Stimulated activated CD4-positive, alpha-beta T cell treated with anti-CD3 and anti-CD28 coated beads, TNF-alpha, amount 100 ng/mL, for 1 hour (primary cell): ENCODE data around the gene SCYGR1.
"Not testable (repeated sequence)": the region's sequence is repeated elsewhere in the genome, so short reads cannot be mapped to it uniquely, and the experiment has no call there.

ENCODE experiments used
- DNase-seq, 3 donors: peaks; one replicate each; pipeline ENCODE4 v3.0.0-alpha.2; 2020; ENCODE audit warnings: low read depth in 3 of 3, low spot score in 1 of 3

SCYGR1 gene

GRCh38 chr2:227374158-227374557, 13.6 kb downstream of the SCYGR1 start:
- no peak for DNase-seq

DNA sequence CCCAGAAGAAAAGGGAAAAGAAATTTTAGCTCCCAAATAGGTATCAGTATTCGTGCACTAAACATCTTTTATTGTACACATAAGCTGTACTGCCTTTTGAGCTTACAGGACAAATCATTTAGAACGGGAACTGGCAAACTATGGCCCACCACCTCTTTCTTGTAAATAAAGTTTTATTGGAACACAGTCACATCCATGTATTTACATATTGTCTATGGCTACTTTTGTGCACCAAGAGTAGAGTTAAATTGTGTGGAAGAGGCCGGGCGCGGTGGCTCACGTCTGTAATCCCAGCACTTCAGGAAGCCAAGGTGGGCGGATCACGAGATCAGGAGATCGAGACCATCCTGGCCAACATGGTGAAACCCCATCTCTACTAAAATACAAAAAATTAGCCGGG, 14.4 kb downstream of the SCYGR1 start:
- no peak for DNase-seq

GRCh38 chr2:227370791-227371312, 16.9 kb downstream of the SCYGR1 start:
- no peak for DNase-seq

DNA sequence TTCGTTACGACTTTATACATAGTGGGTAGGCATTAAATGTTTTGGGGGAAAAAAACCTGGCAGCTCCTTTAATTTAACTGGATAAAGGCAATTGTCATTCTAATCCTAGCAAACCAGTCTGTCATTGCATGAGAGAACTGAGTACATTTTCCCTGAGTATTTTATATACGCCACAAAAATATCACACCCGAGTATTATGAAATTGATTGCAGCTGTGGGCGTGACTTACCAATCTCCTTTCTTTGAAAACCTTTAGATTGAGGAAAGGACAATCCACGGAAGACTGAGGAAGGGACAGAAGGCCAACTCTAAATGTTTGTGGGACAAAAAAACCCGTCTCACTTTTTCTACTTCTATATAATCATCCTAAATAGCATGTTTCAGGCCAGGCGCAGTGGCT, 17.7 kb downstream of the SCYGR1 start:
- DNase-seq: no peak

GRCh38 chr2:227368574-227368973, 19.2 kb downstream of the SCYGR1 start:
- no peak for DNase-seq

- DNase-seq: no peak
Measured at GRCh38 chr2:227367427-227367795, 20.3 kb downstream of the SCYGR1 start.

DNA sequence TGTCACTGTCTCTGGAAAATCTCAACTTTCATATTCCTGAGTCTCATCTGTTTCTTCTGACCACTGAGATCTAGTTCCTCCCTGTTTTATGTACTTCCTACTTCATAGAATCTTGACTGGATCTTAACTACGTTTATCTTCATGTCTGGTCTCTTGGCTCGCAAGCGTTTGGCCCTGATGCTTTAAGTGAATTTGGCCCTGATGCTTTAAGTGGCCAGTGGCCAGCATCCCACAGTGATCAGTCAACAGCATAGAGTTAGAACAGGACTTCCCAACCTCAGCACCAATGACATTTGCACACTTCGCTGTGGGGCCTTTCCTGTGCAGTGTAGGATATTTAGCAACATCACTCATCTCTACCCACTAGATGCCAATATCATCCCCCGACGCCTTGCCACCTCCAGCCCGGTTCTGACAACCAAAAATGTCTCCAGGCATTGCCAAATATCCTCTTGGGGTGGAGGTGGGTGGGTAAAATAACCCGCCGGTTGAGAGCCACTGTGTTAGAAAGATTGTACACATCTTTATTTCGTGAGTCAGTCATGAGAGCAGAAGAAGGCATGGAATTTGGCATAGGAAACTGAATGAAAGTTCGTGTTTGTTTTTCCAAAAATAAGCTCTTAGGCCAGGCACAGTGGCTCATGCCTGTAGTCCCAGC, 20.9 kb downstream of the SCYGR1 start:
- DNase-seq: no peak

- no peak for DNase-seq
Measured at GRCh38 chr2:227365833-227366232, 21.9 kb downstream of the SCYGR1 start.

DNA sequence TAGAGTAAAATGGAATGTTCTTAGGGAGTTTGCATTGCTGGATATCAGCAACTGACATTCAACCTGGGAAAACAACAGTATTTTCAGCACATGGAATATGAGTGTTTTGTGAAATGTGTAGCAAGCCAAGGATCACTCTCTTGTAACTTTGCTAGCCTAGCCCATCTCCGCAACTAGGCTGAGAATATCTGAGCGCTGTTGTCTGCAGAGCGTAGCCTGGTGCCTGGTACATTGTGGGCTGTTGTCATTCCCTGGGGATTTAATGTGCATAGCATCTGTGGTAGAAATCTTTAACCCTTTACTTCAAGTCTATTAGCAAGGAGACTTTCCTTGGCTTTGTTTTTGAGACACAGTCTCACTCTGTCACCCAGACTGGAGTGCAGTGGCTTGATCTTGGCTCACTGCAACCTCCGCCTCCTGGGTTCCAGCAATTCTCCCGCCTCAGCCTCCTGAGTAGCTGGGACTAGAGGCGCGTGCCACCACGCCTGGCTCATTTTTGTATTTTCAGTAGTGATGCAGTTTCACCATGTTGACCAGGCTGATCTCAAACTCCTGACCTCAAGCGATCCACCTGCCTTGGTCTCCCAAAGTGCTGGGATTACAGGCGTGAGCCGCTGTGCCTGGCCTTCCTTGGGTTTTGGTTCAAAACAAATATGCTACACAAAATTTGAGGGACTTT, 23.0 kb downstream of the SCYGR1 start:
- not testable (repeated sequence) for DNase-seq

- DNase-seq: no peak
Measured at GRCh38 chr2:227363756-227364155, 24.0 kb downstream of the SCYGR1 start.

DNA sequence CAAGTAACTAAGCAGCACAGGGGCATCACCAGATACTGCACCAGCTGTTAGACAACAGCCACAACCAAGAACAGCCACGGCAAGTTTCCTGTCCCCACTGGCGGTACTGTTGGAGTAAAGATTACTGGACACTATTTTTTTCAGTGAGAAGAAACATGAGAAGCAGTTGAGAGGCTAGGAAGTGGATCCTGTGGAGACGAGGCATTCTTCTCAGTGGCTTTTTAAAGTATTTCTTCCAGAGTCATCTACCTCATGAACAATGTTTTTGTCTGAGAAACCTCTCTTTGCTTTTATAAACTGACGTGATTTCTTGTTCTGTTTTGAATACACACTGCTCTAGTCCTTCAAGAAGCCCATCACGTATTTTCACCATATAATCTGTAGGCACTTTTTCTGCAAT, 27.4 kb downstream of the SCYGR1 start:
- no peak for DNase-seq

DNA sequence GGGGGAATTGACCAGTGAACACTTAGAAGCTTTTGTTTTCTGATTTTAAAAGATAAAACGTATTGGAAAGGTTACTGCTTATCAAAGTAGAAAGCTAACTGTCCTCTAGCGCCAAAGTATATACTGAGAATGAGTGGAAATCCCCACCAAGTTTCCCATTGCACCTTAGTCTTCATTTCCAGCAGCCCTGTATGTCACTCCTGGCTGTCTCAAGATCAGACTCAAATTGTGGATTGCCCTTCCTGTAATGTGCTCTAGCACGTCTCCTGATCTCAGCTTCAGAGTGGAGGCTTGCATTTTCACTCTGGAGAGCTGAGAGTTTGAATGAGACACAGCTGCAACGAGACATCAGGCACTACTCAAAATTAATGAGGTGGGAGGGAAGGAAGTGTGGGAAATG, 36.1 kb downstream of the SCYGR1 start:
- no peak for DNase-seq

- DNase-seq: no peak
Measured at GRCh38 chr2:227349989-227350612, 37.6 kb downstream of the SCYGR1 start.

DNA sequence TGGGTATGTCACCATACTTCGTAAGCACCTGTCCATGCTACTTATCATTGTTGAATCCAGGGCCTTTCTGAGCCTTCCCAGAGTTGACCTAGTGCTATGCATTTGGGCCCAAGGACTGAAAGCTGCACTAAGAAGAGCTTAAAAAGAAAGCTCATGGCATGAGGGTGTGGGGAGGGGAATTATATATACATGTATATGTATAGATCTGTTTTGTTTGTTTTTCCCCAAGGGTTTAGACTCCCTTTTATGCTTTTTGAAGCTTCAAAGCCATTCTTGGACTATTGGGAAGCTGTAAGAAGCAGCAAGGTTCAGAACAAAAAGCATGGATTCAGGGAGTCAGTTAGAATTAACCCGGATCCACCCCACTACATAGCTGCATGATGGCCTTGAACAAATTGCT, 39.4 kb downstream of the SCYGR1 start:
- no peak for DNase-seq

GRCh38 chr2:227347117-227347516, 40.6 kb downstream of the SCYGR1 start:
- DNase-seq: no peak

- DNase-seq: no peak
Measured at GRCh38 chr2:227344231-227344630, 43.5 kb downstream of the SCYGR1 start.

DNA sequence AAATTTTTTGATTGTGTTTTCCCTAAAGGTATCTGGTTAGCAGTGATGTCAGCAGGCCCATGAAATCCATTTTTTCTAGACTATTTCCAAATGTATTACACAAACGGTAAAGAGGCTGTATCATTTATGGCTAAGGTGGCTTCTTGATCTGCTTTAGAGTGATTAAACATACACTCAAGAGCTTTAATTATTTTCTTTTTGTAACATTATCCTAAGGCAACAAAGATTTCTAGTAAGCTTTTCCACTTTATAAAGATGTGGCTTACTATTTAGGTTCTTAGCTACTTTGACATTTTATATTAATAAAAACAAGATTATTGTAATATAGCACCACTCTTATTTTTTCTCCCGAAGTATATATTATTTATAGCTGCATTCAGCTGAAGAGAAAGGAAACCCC, 46.2 kb downstream of the SCYGR1 start:
- DNase-seq: no peak

GRCh38 chr2:227340106-227340505, 47.6 kb downstream of the SCYGR1 start:
- DNase-seq: no peak

GRCh38 chr2:227339098-227339599, 48.6 kb downstream of the SCYGR1 start:
- no peak for DNase-seq
